Liver (tissue), 3 donors: ENCODE measurements around the gene ACACA.

Source experiments
- ATF3 ChIP-seq: IDR thresholded peaks from 2 replicates; pipeline ENCODE4 v1.6.1; 2016; ENCODE audit warnings: antibody characterized with exemption
- CTCF ChIP-seq: fragments of 150-350 bp; IDR thresholded peaks from 2 replicates; pipeline ENCODE4 v1.5.1; 2017; ENCODE audit warnings: improper control_type of control experiment, low read depth, low read length; ENCODE audit not compliant: missing input control
- EGR1 ChIP-seq, 2 donors: IDR thresholded peaks; 2 replicates each; pipeline ENCODE4 v1.6.1; 2016 to 2018; ENCODE audit warnings: antibody characterized with exemption in 2 of 2, low read depth in 2 of 2
- GABPA ChIP-seq, 2 donors: IDR thresholded peaks in 1 of 2; conservative IDR thresholded peaks in 1 of 2; 2 replicates each; pipeline ENCODE4 v1.6.1; 2016; ENCODE audit warnings: antibody characterized with exemption in 2 of 2, mild to moderate bottlenecking in 1 of 2, moderate library complexity in 1 of 2
- HNF4A ChIP-seq, 2 donors: conservative IDR thresholded peaks; 2 replicates each; pipeline ENCODE4 v1.6.1; 2016; ENCODE audit warnings: antibody characterized with exemption in 2 of 2, mild to moderate bottlenecking in 2 of 2
- JUND ChIP-seq, 2 donors: IDR thresholded peaks; 2 replicates each; pipeline ENCODE4 v1.6.1; 2016; ENCODE audit warnings: antibody characterized with exemption in 2 of 2
- RAD21 ChIP-seq, 2 donors: IDR thresholded peaks; 2 replicates each; pipeline ENCODE4 v1.6.1; 2016; ENCODE audit warnings: antibody characterized with exemption in 2 of 2, mild to moderate bottlenecking in 2 of 2
- REST ChIP-seq: IDR thresholded peaks from 2 replicates; pipeline ENCODE4 v1.6.1; 2016; ENCODE audit warnings: antibody characterized with exemption, mild to moderate bottlenecking
- SP1 ChIP-seq: IDR thresholded peaks from 2 replicates; pipeline ENCODE4 v1.6.1; 2018; ENCODE audit warnings: antibody characterized with exemption, mild to moderate bottlenecking
- TAF1 ChIP-seq: conservative IDR thresholded peaks from 2 replicates; pipeline ENCODE4 v1.6.1; 2016; ENCODE audit warnings: antibody characterized with exemption, mild to moderate bottlenecking
- YY1 ChIP-seq: IDR thresholded peaks from 2 replicates; pipeline ENCODE4 v1.6.1; 2016; ENCODE audit warnings: antibody characterized with exemption, mild to moderate bottlenecking
- ZBTB33 ChIP-seq: IDR thresholded peaks from 2 replicates; pipeline ENCODE4 v1.6.1; 2016; ENCODE audit warnings: antibody characterized with exemption
- TF ChIP-seq, protein P1 (sequence below): IDR thresholded peaks from 2 replicates; pipeline ENCODE4 v1.6.1; 2016; ENCODE audit warnings: antibody characterized with exemption
- donor health status: healthy.
- donor health status: healthy.

GRCh38 chr17:37109731-37110710 lies 296.6 kb downstream of the ACACA start:
- TF ChIP-seq CTCF (no peak), YY1 (no peak), REST (no peak), ZBTB33 (no peak), HNF4A (conservative IDR thresholded peaks at IDR 0.05) (no peak), JUND (IDR thresholded peaks at IDR 0.05) (no peak), TAF1 (no peak), ATF3 (no peak), GABPA (IDR thresholded peaks at IDR 0.05 in 1 of 2, conservative IDR thresholded peaks at IDR 0.05 in 1 of 2) (no peak), RAD21 (IDR thresholded peaks at IDR 0.05) (no peak), SP1 (no peak), EGR1 (IDR thresholded peaks at IDR 0.05; ENCODE audit: low read depth in 2 of 2) (no peak)
- TF ChIP-seq, protein P1, sequence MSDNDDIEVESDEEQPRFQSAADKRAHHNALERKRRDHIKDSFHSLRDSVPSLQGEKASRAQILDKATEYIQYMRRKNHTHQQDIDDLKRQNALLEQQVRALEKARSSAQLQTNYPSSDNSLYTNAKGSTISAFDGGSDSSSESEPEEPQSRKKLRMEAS = no peak
